ENCODE data around the gene CDK10. TPM values are rescaled to one million over a fixed set of nuclear protein-coding genes. Genes with fewer than 3 reads are reported as not detected.

Gene CDK10
- total and polyA plus RNA-seq, 10 of the 15 experiments (the other 5 are each of a cell fraction or from before 2014, with no cell fraction given), result 1.5 to 58.7 (median 36.0) TPM

DNA sequence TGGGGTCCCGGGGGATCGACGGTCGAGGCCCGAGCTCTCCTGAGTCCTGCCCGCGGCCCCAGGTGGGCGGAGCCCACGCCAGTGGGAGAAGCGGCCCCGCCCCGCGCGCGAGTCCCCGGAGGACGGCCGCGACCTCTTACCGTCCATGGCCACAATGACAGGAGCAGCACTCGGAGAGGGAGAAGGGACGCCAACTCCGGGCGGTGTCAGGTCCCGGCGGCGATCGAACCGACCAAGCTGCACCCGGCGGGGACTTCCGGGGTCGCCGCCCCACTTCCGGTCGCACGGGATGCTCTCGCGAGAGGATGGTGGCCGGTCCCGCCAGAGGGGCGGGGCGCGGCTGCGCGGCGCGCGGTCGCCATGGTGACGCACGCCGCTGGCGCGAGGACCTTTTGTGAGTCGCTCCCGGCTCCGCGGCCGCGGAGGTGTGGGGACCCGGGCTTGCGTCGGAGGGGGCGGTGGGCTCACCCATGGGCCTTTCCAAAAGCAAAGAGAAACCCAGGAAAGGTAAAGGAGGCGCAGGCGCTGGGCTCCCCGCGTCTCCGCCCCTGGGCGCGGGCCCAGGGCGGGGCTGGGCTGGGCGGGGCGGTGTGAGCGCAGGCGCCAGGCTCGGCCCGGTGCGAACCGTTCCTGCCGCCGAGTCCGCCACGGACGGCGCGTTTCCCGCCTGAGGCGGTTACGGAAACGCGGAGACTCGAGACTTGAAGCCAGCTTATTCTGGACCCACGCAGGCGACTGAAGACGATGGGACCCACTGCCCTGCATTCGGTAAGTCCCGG, 28.9 kb upstream of the CDK10 start, which contains the start of the genes CHMP1A and SPATA33 (continued):
- TF ChIP-seq SRF (IDR thresholded peaks at IDR 0.05; ENCODE audit: low read depth in 2 of 2, low read length in 2 of 2), result no peak
- TF ChIP-seq GABPA (IDR thresholded peaks at IDR 0.05; ENCODE audit: low read depth), result peak; percentile 87
- TF ChIP-seq TAF1 (IDR thresholded peaks at IDR 0.05; ENCODE audit: borderline replicate concordance, low read depth, low read length), result peak; percentile 83; the same call in 1 of the 2 replicates
- TF ChIP-seq MXI1 (IDR thresholded peaks at IDR 0.05; ENCODE audit: low read depth, low read length), result peak; percentile 94
- no peak for TF ChIP-seq MLLT1 (IDR thresholded peaks at IDR 0.05)
- no peak for TF ChIP-seq JUND (IDR thresholded peaks at IDR 0.05; ENCODE audit: low read depth, low read length)
- TF ChIP-seq, protein P1, sequence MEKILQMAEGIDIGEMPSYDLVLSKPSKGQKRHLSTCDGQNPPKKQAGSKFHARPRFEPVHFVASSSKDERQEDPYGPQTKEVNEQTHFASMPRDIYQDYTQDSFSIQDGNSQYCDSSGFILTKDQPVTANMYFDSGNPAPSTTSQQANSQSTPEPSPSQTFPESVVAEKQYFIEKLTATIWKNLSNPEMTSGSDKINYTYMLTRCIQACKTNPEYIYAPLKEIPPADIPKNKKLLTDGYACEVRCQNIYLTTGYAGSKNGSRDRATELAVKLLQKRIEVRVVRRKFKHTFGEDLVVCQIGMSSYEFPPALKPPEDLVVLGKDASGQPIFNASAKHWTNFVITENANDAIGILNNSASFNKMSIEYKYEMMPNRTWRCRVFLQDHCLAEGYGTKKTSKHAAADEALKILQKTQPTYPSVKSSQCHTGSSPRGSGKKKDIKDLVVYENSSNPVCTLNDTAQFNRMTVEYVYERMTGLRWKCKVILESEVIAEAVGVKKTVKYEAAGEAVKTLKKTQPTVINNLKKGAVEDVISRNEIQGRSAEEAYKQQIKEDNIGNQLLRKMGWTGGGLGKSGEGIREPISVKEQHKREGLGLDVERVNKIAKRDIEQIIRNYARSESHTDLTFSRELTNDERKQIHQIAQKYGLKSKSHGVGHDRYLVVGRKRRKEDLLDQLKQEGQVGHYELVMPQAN (conservative IDR thresholded peaks at IDR 0.05), result peak; percentile 98
- no peak for TF ChIP-seq SREBF1 (IDR thresholded peaks at IDR 0.05; ENCODE audit: low read length)
- TF ChIP-seq, protein P2, sequence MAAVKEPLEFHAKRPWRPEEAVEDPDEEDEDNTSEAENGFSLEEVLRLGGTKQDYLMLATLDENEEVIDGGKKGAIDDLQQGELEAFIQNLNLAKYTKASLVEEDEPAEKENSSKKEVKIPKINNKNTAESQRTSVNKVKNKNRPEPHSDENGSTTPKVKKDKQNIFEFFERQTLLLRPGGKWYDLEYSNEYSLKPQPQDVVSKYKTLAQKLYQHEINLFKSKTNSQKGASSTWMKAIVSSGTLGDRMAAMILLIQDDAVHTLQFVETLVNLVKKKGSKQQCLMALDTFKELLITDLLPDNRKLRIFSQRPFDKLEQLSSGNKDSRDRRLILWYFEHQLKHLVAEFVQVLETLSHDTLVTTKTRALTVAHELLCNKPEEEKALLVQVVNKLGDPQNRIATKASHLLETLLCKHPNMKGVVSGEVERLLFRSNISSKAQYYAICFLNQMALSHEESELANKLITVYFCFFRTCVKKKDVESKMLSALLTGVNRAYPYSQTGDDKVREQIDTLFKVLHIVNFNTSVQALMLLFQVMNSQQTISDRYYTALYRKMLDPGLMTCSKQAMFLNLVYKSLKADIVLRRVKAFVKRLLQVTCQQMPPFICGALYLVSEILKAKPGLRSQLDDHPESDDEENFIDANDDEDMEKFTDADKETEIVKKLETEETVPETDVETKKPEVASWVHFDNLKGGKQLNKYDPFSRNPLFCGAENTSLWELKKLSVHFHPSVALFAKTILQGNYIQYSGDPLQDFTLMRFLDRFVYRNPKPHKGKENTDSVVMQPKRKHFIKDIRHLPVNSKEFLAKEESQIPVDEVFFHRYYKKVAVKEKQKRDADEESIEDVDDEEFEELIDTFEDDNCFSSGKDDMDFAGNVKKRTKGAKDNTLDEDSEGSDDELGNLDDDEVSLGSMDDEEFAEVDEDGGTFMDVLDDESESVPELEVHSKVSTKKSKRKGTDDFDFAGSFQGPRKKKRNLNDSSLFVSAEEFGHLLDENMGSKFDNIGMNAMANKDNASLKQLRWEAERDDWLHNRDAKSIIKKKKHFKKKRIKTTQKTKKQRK (IDR thresholded peaks at IDR 0.05; ENCODE audit: low read depth, low read length), result no peak
- peak; percentile 62 for TF ChIP-seq IKZF1 (conservative IDR thresholded peaks at IDR 0.05)
- no peak for TF ChIP-seq PAX8 (IDR thresholded peaks at IDR 0.05)
- TF ChIP-seq NBN (IDR thresholded peaks at IDR 0.05), result no peak
- TF ChIP-seq SMAD5 (IDR thresholded peaks at IDR 0.05; ENCODE audit: low read depth), result no peak
- TF ChIP-seq CBX3 (IDR thresholded peaks at IDR 0.05; ENCODE audit: borderline replicate concordance, low read depth), result no peak
- TF ChIP-seq ZNF217 (IDR thresholded peaks at IDR 0.05), result no peak
- TF ChIP-seq, protein P3, sequence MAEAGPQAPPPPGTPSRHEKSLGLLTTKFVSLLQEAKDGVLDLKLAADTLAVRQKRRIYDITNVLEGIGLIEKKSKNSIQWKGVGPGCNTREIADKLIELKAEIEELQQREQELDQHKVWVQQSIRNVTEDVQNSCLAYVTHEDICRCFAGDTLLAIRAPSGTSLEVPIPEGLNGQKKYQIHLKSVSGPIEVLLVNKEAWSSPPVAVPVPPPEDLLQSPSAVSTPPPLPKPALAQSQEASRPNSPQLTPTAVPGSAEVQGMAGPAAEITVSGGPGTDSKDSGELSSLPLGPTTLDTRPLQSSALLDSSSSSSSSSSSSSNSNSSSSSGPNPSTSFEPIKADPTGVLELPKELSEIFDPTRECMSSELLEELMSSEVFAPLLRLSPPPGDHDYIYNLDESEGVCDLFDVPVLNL (IDR thresholded peaks at IDR 0.05; ENCODE audit: low read depth, low read length), result no peak
- TF ChIP-seq, protein P4, sequence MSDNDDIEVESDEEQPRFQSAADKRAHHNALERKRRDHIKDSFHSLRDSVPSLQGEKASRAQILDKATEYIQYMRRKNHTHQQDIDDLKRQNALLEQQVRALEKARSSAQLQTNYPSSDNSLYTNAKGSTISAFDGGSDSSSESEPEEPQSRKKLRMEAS (IDR thresholded peaks at IDR 0.05; ENCODE audit: low read depth, low read length), result no peak; the same call in 1 of the 2 replicates
- TF ChIP-seq NFIC (IDR thresholded peaks at IDR 0.05; ENCODE audit: low read depth, low read length), result no peak
- TF ChIP-seq RB1 (IDR thresholded peaks at IDR 0.05; ENCODE audit: borderline replicate concordance), result 0 out of 2 replicates have a peak, but pooled peaks have one; percentile 67
